CD4-positive, alpha-beta T cell (primary cell): ENCODE results near the gene COL19A1. TPM values are rescaled to one million over a fixed set of nuclear protein-coding genes. Genes with fewer than 3 reads are reported as not detected.

Experiments used
- ATAC-seq: fragments of 200-7000 bp; cut with Tn5 transposase; one replicate; pipeline ENCODE4 v1.10.0; 2022; ENCODE audit warnings: mild to moderate bottlenecking; ENCODE audit not compliant: poor library complexity
- CTCF ChIA-PET: fragments of 350-600 bp; sonication (Branson Sonifier 250); formaldehyde crosslinking; loops from one replicate; lab custom pipeline; 2021; ENCODE audit warnings: antibody characterized with exemption, inconsistent platforms; lab: Charles Lee
- POLR2A ChIA-PET: fragments of 350-600 bp; sonication (Branson Sonifier 250); formaldehyde crosslinking; loops from one replicate; lab custom pipeline; 2021; ENCODE audit warnings: antibody characterized with exemption, inconsistent platforms; lab: Charles Lee
- DNase-seq, 14 experiments: peaks; one replicate each; pipeline ENCODE4 v3.0.0-alpha.2; 2013 to 2020; ENCODE audit warnings: mixed read lengths in 2 of 14
- H3K27ac ChIP-seq, 2 donors: one replicate each; pipeline versions ENCODE4 v1.5.1 to v1.7.0; 2013; ENCODE audit warnings: low read length in 2 of 2, low read depth in 1 of 2, mild to moderate bottlenecking in 1 of 2
- H3K27me3 ChIP-seq, 2 experiments: 1 replicate in 1 of 2; 2 replicates in 1 of 2; pipeline versions ENCODE4 v1.6.1 to v1.7.0; 2013; ENCODE audit warnings: low read length in 2 of 2, control low read depth in 1 of 2, mild to moderate bottlenecking in 1 of 2, moderate library complexity in 1 of 2; ENCODE audit not compliant: insufficient read depth in 2 of 2, control insufficient read depth in 1 of 2
- H3K36me3 ChIP-seq: one replicate; pipeline ENCODE4 v1.6.1; 2013; ENCODE audit warnings: low read length, control low read depth; ENCODE audit not compliant: insufficient read depth
- H3K4me1 ChIP-seq: one replicate; pipeline ENCODE4 v1.6.1; 2013; ENCODE audit warnings: low read length, control low read depth; ENCODE audit not compliant: insufficient read depth
- H3K4me3 ChIP-seq: one replicate; pipeline ENCODE4 v1.5.1; 2013; ENCODE audit warnings: mild to moderate bottlenecking, low read length, moderate library complexity
- H3K9me3 ChIP-seq, 2 experiments: 1 replicate in 1 of 2; 2 replicates in 1 of 2; pipeline versions ENCODE4 v1.6.1 to v1.7.0; 2013; ENCODE audit warnings: low read length in 2 of 2, mild to moderate bottlenecking in 2 of 2, control low read depth in 1 of 2, moderate library complexity in 1 of 2; ENCODE audit not compliant: control insufficient read depth in 1 of 2, insufficient read depth in 1 of 2
- H3K27ac Mint-ChIP-seq: one replicate; pipeline ENCODE4 v1.8.0; 2020; ENCODE audit warnings: mixed read lengths
- H3K27me3 Mint-ChIP-seq: one replicate; pipeline ENCODE4 v1.8.0; 2021; ENCODE audit warnings: mixed read lengths
- H3K36me3 Mint-ChIP-seq: one replicate; pipeline ENCODE4 v1.8.0; 2021; ENCODE audit warnings: low read depth, mixed read lengths
- H3K4me1 Mint-ChIP-seq: one replicate; pipeline ENCODE4 v1.8.0; 2021; ENCODE audit warnings: low read depth, mixed read lengths
- H3K4me3 Mint-ChIP-seq: one replicate; pipeline ENCODE4 v1.8.0; 2020; ENCODE audit warnings: mild to moderate bottlenecking, mixed read lengths
- H3K9me3 Mint-ChIP-seq: one replicate; pipeline ENCODE4 v1.8.0; 2020; ENCODE audit warnings: mixed read lengths
- CTCF ChIP-seq: fragments of 200-600 bp; IDR thresholded peaks from one replicate; pipeline ENCODE4 v1.8.0; 2022; ENCODE audit warnings: antibody characterized with exemption, mild to moderate bottlenecking
- intact Hi-C, 2 experiments: fragments of 100-400 bp; cut with DNase I in 1 of 2; cut with micrococcal nuclease in 1 of 2; formaldehyde crosslinking; loops; one replicate each; pipeline versions ENCODE4 v1.15.1 to v1.9.0; 2023 to 2025; cut with DNase I, micrococcal nuclease
- total RNA-seq, 174 experiments: library from RNA in 2 of 174; stranded (reverse) in 2 of 174; gene quantifications; one replicate each; pipeline ENCODE4 v1.2.3 and lab custom pipeline; 2021 to 2026

The COL19A1 gene
- total RNA-seq, 2 experiments from 2014 or later = not detected

DNA sequence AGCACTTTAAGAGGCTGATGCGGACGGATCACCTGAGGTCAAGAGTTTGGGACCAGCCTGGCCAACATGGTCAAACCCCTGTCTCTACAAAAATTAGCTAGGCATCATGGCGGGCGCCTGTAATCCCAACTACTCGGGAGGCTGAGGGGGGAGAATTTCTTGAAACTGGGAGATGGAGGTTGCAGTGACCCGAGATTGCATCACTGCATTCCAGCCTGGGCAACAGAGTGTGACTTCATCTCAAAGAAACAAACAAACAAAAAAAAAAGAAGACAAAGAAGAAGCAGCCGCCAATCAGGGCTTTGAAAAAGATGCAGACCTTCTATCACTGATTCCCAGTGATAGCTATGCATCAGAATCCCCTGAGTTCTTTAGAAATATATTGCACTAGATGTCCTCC lies 379.8 kb downstream of the COL19A1 start:
- Histone ChIP-seq H3K4me3 (no peak overlapping the region), H3K9me3 (peaks cover 0 to 6% of the 10 kb centered on the region in 2 experiments), H3K27ac (no peak overlapping the region), H3K36me3 (no peaks in the 10 kb centered on the region), H3K27me3 (no peaks in the 10 kb centered on the region), H3K4me1 (no peaks in the 10 kb centered on the region)
- Mint-ChIP-seq H3K9me3 (no peaks in the 10 kb centered on the region), H3K4me3 (no peak overlapping the region), H3K27me3 (peaks cover 5% of the 10 kb centered on the region), H3K27ac (no peak overlapping the region), H3K36me3 (no peaks in the 10 kb centered on the region), H3K4me1 (no peaks in the 10 kb centered on the region)
- TF ChIP-seq CTCF = no peak
- POLR2A ChIA-PET = no interaction called here
- no peak for DNase-seq
- CTCF ChIA-PET = no interaction called here
- no peak for ATAC-seq
- intact Hi-C loops = no loop called here

DNA sequence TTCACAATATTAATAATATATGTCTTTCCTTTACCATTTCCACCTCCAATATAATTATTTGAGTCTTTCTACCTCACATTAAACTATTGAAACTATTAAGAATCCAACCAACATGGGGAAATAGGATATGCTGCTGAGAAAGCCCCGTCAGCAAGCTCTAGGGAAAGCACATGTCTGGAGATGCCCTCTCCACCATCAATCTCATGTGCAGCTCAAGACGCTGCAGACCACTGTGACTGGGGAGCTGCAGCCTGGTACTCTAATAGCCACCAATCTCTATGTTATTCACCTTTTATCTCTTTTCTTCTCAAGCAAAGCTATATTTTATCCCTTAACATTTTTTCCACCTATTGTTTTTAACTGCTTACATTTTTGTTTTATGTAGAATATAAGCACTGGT lies 386.2 kb downstream of the COL19A1 start:
- H3K36me3 Mint-ChIP-seq = no peaks in the 10 kb centered on the region
- Histone ChIP-seq H3K4me1 (no peaks in the 10 kb centered on the region), H3K27me3 (peaks cover 0 to 5% of the 10 kb centered on the region in 2 experiments), H3K27ac (no peak overlapping the region), H3K9me3 (no peaks in the 10 kb centered on the region), H3K36me3 (no peaks in the 10 kb centered on the region), H3K4me3 (no peak overlapping the region)
- no peak for TF ChIP-seq CTCF
- intact Hi-C loops = no loop called here
- no peak overlapping the region for H3K4me3 Mint-ChIP-seq
- no peak for DNase-seq
- H3K4me1 Mint-ChIP-seq = no peaks in the 10 kb centered on the region
- no peak for ATAC-seq
- no peak overlapping the region for H3K27ac Mint-ChIP-seq
- no peaks in the 10 kb centered on the region for H3K9me3 Mint-ChIP-seq
- peaks cover 10% of the 10 kb centered on the region for H3K27me3 Mint-ChIP-seq
- ChIA-PET CTCF (no interaction called here), POLR2A (no interaction called here)

- POLR2A ChIA-PET = no interaction called here
- H3K27me3 ChIP-seq = peaks cover 0 to 5% of the 10 kb centered on the region in 2 experiments
- H3K4me3 ChIP-seq = no peak overlapping the region
- H3K9me3 ChIP-seq = no peaks in the 10 kb centered on the region
- Mint-ChIP-seq H3K27me3 (peaks cover 14% of the 10 kb centered on the region), H3K36me3 (no peaks in the 10 kb centered on the region), H3K4me3 (no peak overlapping the region), H3K27ac (no peak overlapping the region), H3K4me1 (no peaks in the 10 kb centered on the region), H3K9me3 (no peaks in the 10 kb centered on the region)
- no peak overlapping the region for H3K27ac ChIP-seq
- CTCF ChIA-PET = no interaction called here
- TF ChIP-seq CTCF = no peak
- H3K4me1 ChIP-seq = no peaks in the 10 kb centered on the region
- no peak for ATAC-seq
- no peaks in the 10 kb centered on the region for H3K36me3 ChIP-seq
- DNase-seq = no peak
- intact Hi-C loops = no loop called here
Measured at GRCh38 chr6:70253923-70254322, 387.6 kb downstream of the COL19A1 start.
